SK-N-SH (cell line): ENCODE measurements around the gene OR56B4. TPM values are rescaled to one million over a fixed set of nuclear protein-coding genes. Genes with fewer than 3 reads are reported as not detected.

Experiments
- CTCF ChIA-PET: fragments of 300-600, 350-600 bp; formaldehyde crosslinking; extraction: SDS; loops from one replicate; lab custom pipeline; 2021; lab: Yijun Ruan, JAX
- POLR2A ChIA-PET: fragments of 350-600 bp; sonication (Branson Sonifier 250); formaldehyde crosslinking; extraction: SDS; loops from one replicate; lab custom pipeline; 2020; ENCODE audit warnings: antibody characterized with exemption, inconsistent platforms; lab: Yijun Ruan, JAX
- DNase-seq: peaks from one replicate; pipeline ENCODE4 v3.0.0; 2012
- H2AFZ ChIP-seq: fragments of 200-600 bp; sonication (generic); 2 replicates; pipeline ENCODE4 v1.8.1; 2016; ENCODE audit warnings: antibody characterized with exemption, mild to moderate bottlenecking, low read depth
- H3F3A ChIP-seq: fragments of 200-600 bp; sonication (generic); replicated peaks from 2 replicates; pipeline ENCODE3; 2016; ENCODE audit warnings: antibody characterized with exemption, mild to moderate bottlenecking; ENCODE audit not compliant: insufficient read depth
- H3K27ac ChIP-seq, 2 experiments: fragments of 200-500 bp in 1 of 2; fragments of 200-600 bp in 1 of 2; sonication (Bioruptor generic) in 1 of 2; sonication (generic), shearing (Covaris generic) in 1 of 2; 2 replicates each; pipeline versions ENCODE4 v1.5.1 to v1.6.1; 2014 to 2016; ENCODE audit warnings: low read depth in 2 of 2, inconsistent platforms in 1 of 2, low read length in 1 of 2, mild to moderate bottlenecking in 1 of 2, mixed read lengths in 1 of 2
- H3K27me3 ChIP-seq: fragments of 200-600 bp; sonication (generic), shearing (Covaris generic); 2 replicates; pipeline ENCODE4 v1.6.1; 2016; ENCODE audit warnings: mixed run types; ENCODE audit not compliant: insufficient read depth
- H3K36me3 ChIP-seq, 2 experiments: fragments of 200-500 bp in 1 of 2; fragments of 200-600 bp in 1 of 2; sonication (Bioruptor generic) in 1 of 2; sonication (generic) in 1 of 2; replicated peaks in 1 of 2; 2 replicates each; pipeline versions ENCODE3 to v1.5.1; 2014 to 2016; ENCODE audit warnings: low read length in 1 of 2, mild to moderate bottlenecking in 1 of 2; ENCODE audit not compliant: insufficient read depth in 2 of 2, control insufficient read depth in 1 of 2
- H3K4me1 ChIP-seq, 2 experiments: fragments of 200-500 bp in 1 of 2; fragments of 200-600 bp in 1 of 2; sonication (Bioruptor generic) in 1 of 2; sonication (generic), shearing (Covaris generic) in 1 of 2; 2 replicates each; pipeline versions ENCODE4 v1.5.1 to v1.6.1; 2014 to 2016; ENCODE audit warnings: low read depth in 1 of 2, low read length in 1 of 2, mixed run types in 1 of 2; ENCODE audit not compliant: insufficient read depth in 2 of 2, control insufficient read depth in 1 of 2
- H3K4me2 ChIP-seq: fragments of 200-600 bp; sonication (generic), shearing (Covaris generic); 2 replicates; pipeline ENCODE4 v1.6.1; 2017; ENCODE audit warnings: mixed run types
- H3K4me3 ChIP-seq, 2 experiments: fragments of 200-500 bp in 1 of 2; fragments of 200-600 bp in 1 of 2; sonication (Bioruptor generic) in 1 of 2; sonication (generic), shearing (Covaris generic) in 1 of 2; 2 replicates each; pipeline versions ENCODE4 v1.5.1 to v1.8.1; 2014 to 2016; ENCODE audit warnings: low read depth in 2 of 2, inconsistent platforms in 1 of 2, low read length in 1 of 2, mild to moderate bottlenecking in 1 of 2, mixed read lengths in 1 of 2, moderate library complexity in 1 of 2
- H3K79me2 ChIP-seq: fragments of 200-600 bp; sonication (generic); 2 replicates; pipeline ENCODE4 v1.8.1; 2017; ENCODE audit warnings: mild to moderate bottlenecking; ENCODE audit not compliant: insufficient read depth
- H3K9ac ChIP-seq: fragments of 200-600 bp; sonication (generic); 2 replicates; pipeline ENCODE4 v1.6.1; 2017; ENCODE audit warnings: mixed run types
- H3K9me2 ChIP-seq: fragments of 200-600 bp; sonication (generic); 2 replicates; pipeline ENCODE4 v1.6.1; 2017; ENCODE audit warnings: mixed run types
- H3K9me3 ChIP-seq: fragments of 200-600 bp; sonication (generic); 2 replicates; pipeline ENCODE4 v1.6.1; 2017; ENCODE audit warnings: mixed run types, mild to moderate bottlenecking, moderate library complexity
- H4K20me1 ChIP-seq: fragments of 200-600 bp; sonication (generic); 2 replicates; pipeline ENCODE4 v1.6.1; 2017; ENCODE audit warnings: mild to moderate bottlenecking, mixed run types; ENCODE audit not compliant: insufficient read depth
- FOXJ3 ChIP-seq: sonication (generic); formaldehyde crosslinking; IDR thresholded peaks from 2 replicates; pipeline ENCODE4 v1.5.1; 2020; ENCODE audit warnings: mild to moderate bottlenecking, missing genetic modification reagents
- GABPA ChIP-seq: IDR thresholded peaks from 2 replicates; pipeline ENCODE4 v1.4.0; 2012; ENCODE audit warnings: low read depth, mild to moderate bottlenecking
- IRF3 ChIP-seq: fragments of 150-350 bp; IDR thresholded peaks from 2 replicates; pipeline ENCODE4 v1.6.1; 2016; ENCODE audit warnings: mild to moderate bottlenecking, low read depth, low read length
- RAD21 ChIP-seq: IDR thresholded peaks from 2 replicates; pipeline ENCODE4 v1.6.1; 2012; ENCODE audit warnings: mild to moderate bottlenecking, low read length
- RFX5 ChIP-seq: IDR thresholded peaks from 2 replicates; pipeline ENCODE4 v1.6.1; 2012; ENCODE audit warnings: mild to moderate bottlenecking, improper control_type of control experiment, low read length
- RXRA ChIP-seq: IDR thresholded peaks from 2 replicates; pipeline ENCODE4 v1.4.0; 2012; ENCODE audit warnings: low read depth, mild to moderate bottlenecking, borderline replicate concordance
- USF1 ChIP-seq: IDR thresholded peaks from 2 replicates; pipeline ENCODE4 v1.4.0; 2012; ENCODE audit warnings: low read depth, borderline replicate concordance
- WGBS: methylation state at CpG from one replicate; pipeline ENCODE4 v1.1.6; 2017; ENCODE audit warnings: low lambda C conversion rate; 5-methylcytosine and 5-hydroxymethylcytosine counted together
- polyA plus RNA-seq, 3 experiments: library from polyadenylated mRNA; depleted of rRNA; stranded (reverse); fragments of >200 nt; gene quantifications; 2 replicates each; pipeline ENCODE4 v1.2.3, GENCODE V29; 2012

The OR56B4 gene
- polyA plus RNA-seq, 1 of the 3 experiments (the other 2 are of a cell fraction): not detected

GRCh38 chr11:6152126-6152525 lies 44.6 kb downstream of the OR56B4 start (continued):
- TF ChIP-seq IRF3: no peak
- no peak for TF ChIP-seq GABPA
- no peak for TF ChIP-seq RXRA
- TF ChIP-seq USF1: no peak
- no peak for TF ChIP-seq RAD21
- no peak for TF ChIP-seq FOXJ3

- Histone ChIP-seq H3K9me3 (no peaks in the 10 kb centered on the region), H3K36me3 (no peaks in the 10 kb centered on the region), H4K20me1 (no peaks in the 10 kb centered on the region), H3K9ac (no peak overlapping the region), H3K27ac (no peak overlapping the region), H3K4me2 (no peak overlapping the region), H3K79me2 (no peaks in the 10 kb centered on the region), H3F3A (no peaks in the 10 kb centered on the region), H3K27me3 (no peaks in the 10 kb centered on the region), H2AFZ (no peak overlapping the region), H3K9me2 (no peaks in the 10 kb centered on the region), H3K4me3 (no peak overlapping the region), H3K4me1 (no peaks in the 10 kb centered on the region)
- TF ChIP-seq RFX5: no peak
- TF ChIP-seq USF1: peak; percentile 48; the same call in 1 of the 2 replicates
- 21% methylated on average over 7 of the region's 7 CpGs for WGBS
- ChIA-PET POLR2A (no interaction called here), CTCF (interaction anchor here (1.2 kb wide), 1 partner anchor 23 kb away, joined by 3 read pairs; no protein-coding TSS in a partner anchor)
- DNase-seq: no peak
Observed at GRCh38 chr11:6156628-6157359, 49.3 kb downstream of the OR56B4 start.

Other genes starting within 250 kb of the OR56B4 start
- not detected in 2 replicates for gene OR52E8, start 250.0 kb upstream of the OR56B4 start, polyA plus RNA-seq (2012; rRNA removed)
- not detected in 2 replicates for gene OR52E4, start 227.1 kb upstream of the OR56B4 start, polyA plus RNA-seq (2012; rRNA removed)
- not detected in 2 replicates for gene OR52E5, start 214.5 kb upstream of the OR56B4 start, polyA plus RNA-seq (2012; rRNA removed)
- gene OR56A3, start 165.4 kb upstream of the OR56B4 start, polyA plus RNA-seq (2012; rRNA removed): not detected in 2 replicates
- gene OR56A5, start 139.2 kb upstream of the OR56B4 start, polyA plus RNA-seq (2012; rRNA removed): not detected in 2 replicates
- not detected in 2 replicates for gene OR52L1, start 120.7 kb upstream of the OR56B4 start, polyA plus RNA-seq (2012; rRNA removed)
- not detected in 2 replicates for gene OR56A4, start 100.7 kb upstream of the OR56B4 start, polyA plus RNA-seq (2012; rRNA removed)
- gene OR56A1, start 76.9 kb upstream of the OR56B4 start, polyA plus RNA-seq (2012; rRNA removed): not detected in 2 replicates
- not detected in 2 replicates for gene OR52B2, start 62.6 kb downstream of the OR56B4 start, polyA plus RNA-seq (2012; rRNA removed)
- not detected in 2 replicates for gene OR52W1, start 91.5 kb downstream of the OR56B4 start, polyA plus RNA-seq (2012; rRNA removed)
- gene C11orf42, start 97.9 kb downstream of the OR56B4 start, polyA plus RNA-seq (2012; rRNA removed): not detected in 2 replicates
- gene FHIP1B, start 127.0 kb downstream of the OR56B4 start, polyA plus RNA-seq (2012; rRNA removed): 26.3 and 38.2 TPM in 2 replicates
- 0.08 and 0.13 TPM in 2 replicates for gene CNGA4, start 131.4 kb downstream of the OR56B4 start, polyA plus RNA-seq (2012; rRNA removed)
- not detected in 2 replicates for gene CCKBR, start 152.2 kb downstream of the OR56B4 start, polyA plus RNA-seq (2012; rRNA removed)
- 21.5 and 23.5 TPM in 2 replicates for gene CAVIN3, start 212.8 kb downstream of the OR56B4 start, polyA plus RNA-seq (2012; rRNA removed)